HepG2 (cell line): ENCODE data around the gene FAM229A. TPM values are rescaled to one million over a fixed set of nuclear protein-coding genes. Genes with fewer than 3 reads are reported as not detected.
A peak's percentile ranks its signal among the peaks of the same experiment; 100 is the strongest.

Source experiments
- CHCHD3 ChIP-seq: sonication (generic); formaldehyde crosslinking; IDR thresholded peaks from 2 replicates; pipeline ENCODE4 v1.8.0; 2022; ENCODE audit warnings: mild to moderate bottlenecking, missing genetic modification reagents, moderate library complexity
- CTCF ChIP-seq: sonication (generic); formaldehyde crosslinking; IDR thresholded peaks from 2 replicates; pipeline ENCODE4 v1.5.0; 2020; ENCODE audit warnings: mild to moderate bottlenecking, missing genetic modification reagents, moderate library complexity
- HOXA3 ChIP-seq: sonication (generic); formaldehyde crosslinking; IDR thresholded peaks from 2 replicates; pipeline ENCODE4 v1.5.0; 2020; ENCODE audit warnings: missing genetic modification reagents
- IKZF5 ChIP-seq: IDR thresholded peaks from 2 replicates; pipeline ENCODE4 v1.6.1; 2018; ENCODE audit warnings: missing genetic modification reagents, mild to moderate bottlenecking, missing compliant biosample characterization
- KDM3A ChIP-seq: IDR thresholded peaks from 2 replicates; pipeline ENCODE4 v1.6.1; 2018; ENCODE audit warnings: low read depth, missing compliant biosample characterization
- SALL1 ChIP-seq: sonication (generic); formaldehyde crosslinking; IDR thresholded peaks from 2 replicates; pipeline ENCODE4 v1.8.0; 2022; ENCODE audit warnings: mild to moderate bottlenecking, missing genetic modification reagents
- SMAD3 ChIP-seq: sonication (generic); formaldehyde crosslinking; IDR thresholded peaks from 2 replicates; pipeline ENCODE4 v1.4.0; 2020; ENCODE audit warnings: missing genetic modification reagents
- SP4 ChIP-seq: sonication (generic); formaldehyde crosslinking; IDR thresholded peaks from 2 replicates; pipeline ENCODE4 v1.8.1; 2023; ENCODE audit warnings: mild to moderate bottlenecking, missing genetic modification reagents
- U2AF2 ChIP-seq: fragments of 200-400 bp; formaldehyde crosslinking; IDR thresholded peaks from 2 replicates; pipeline ENCODE4 v1.6.1; 2017; ENCODE audit warnings: low read depth, mild to moderate bottlenecking, low read length
- XRCC5 ChIP-seq: fragments of 200-400 bp; formaldehyde crosslinking; optimal IDR thresholded peaks from 2 replicates; pipeline ENCODE3; 2017; ENCODE audit warnings: mild to moderate bottlenecking, low read length
- ZFP36L1 ChIP-seq: sonication (generic); formaldehyde crosslinking; IDR thresholded peaks from 2 replicates; pipeline ENCODE4 v1.8.0; 2022; ENCODE audit warnings: mild to moderate bottlenecking, missing genetic modification reagents, moderate library complexity
- ZGPAT ChIP-seq: IDR thresholded peaks from 2 replicates; pipeline ENCODE4 v1.6.1; 2016; ENCODE audit warnings: mild to moderate bottlenecking
- ZKSCAN8 ChIP-seq: IDR thresholded peaks from 2 replicates; pipeline ENCODE4 v1.6.1; 2016; ENCODE audit warnings: borderline replicate concordance, missing genetic modification reagents, missing compliant biosample characterization
- ZMYM4 ChIP-seq: sonication (generic); formaldehyde crosslinking; IDR thresholded peaks from 2 replicates; pipeline ENCODE4 v1.8.1; 2023; ENCODE audit warnings: mild to moderate bottlenecking, missing genetic modification reagents
- ZNF274 ChIP-seq: sonication (generic); formaldehyde crosslinking; IDR thresholded peaks from 2 replicates; pipeline ENCODE4 v1.5.1; 2020; ENCODE audit warnings: mild to moderate bottlenecking, missing genetic modification reagents
- ZNF468 ChIP-seq: sonication (generic); formaldehyde crosslinking; IDR thresholded peaks from 2 replicates; pipeline ENCODE4 v1.8.0; 2022; ENCODE audit warnings: mild to moderate bottlenecking, moderate library complexity, missing genetic modification reagents
- ZNF501 ChIP-seq: sonication (generic); formaldehyde crosslinking; IDR thresholded peaks from 2 replicates; pipeline ENCODE4 v1.5.1; 2020; ENCODE audit warnings: mild to moderate bottlenecking, moderate library complexity, missing genetic modification reagents
- ZNF574 ChIP-seq: sonication (generic); formaldehyde crosslinking; IDR thresholded peaks from 2 replicates; pipeline ENCODE4 v1.4.0; 2020; ENCODE audit warnings: missing genetic modification reagents
- ZNF580 ChIP-seq: IDR thresholded peaks from 2 replicates; pipeline ENCODE4 v1.6.1; 2016; ENCODE audit warnings: low read depth, borderline replicate concordance
- polyA plus RNA-seq, 8 experiments: library from polyadenylated mRNA; depleted of rRNA in 3 of 8; stranded (reverse) in 7 of 8; unstranded in 1 of 8; fragments of >200 nt; fragmentation: Illumina TruSeq in 4 of 8; extraction: Trizol in 4 of 8; gene quantifications; 2 replicates each; pipeline versions ENCODE4 v1.2.1 to v1.2.3, GENCODE V29; 2011 to 2016; ENCODE audit warnings: low read depth in 4 of 8, missing spikeins in 1 of 8, mixed read lengths in 1 of 8; ENCODE audit not compliant: insufficient read depth in 1 of 8
- total RNA-seq, 5 experiments: library from RNA; depleted of rRNA; stranded (reverse); fragments of >200 nt; fragmentation: Illumina TruSeq; extraction: Trizol; gene quantifications; 2 replicates each; pipeline ENCODE4 v1.2.3, GENCODE V29; 2016; ENCODE audit warnings: low read depth in 1 of 5

Gene FAM229A
- total and polyA plus RNA-seq, 2 of the 13 experiments (the other 11 are each of a cell fraction or from before 2014, with no cell fraction given): 3.2 to 17.6 TPM

GRCh38 chr1:32400876-32401631 is 38.8 kb upstream of the FAM229A start (continued):
- TF ChIP-seq ZNF580 (CRISPR knock-in tag) (peak; percentile 55; the same call in 1 of the 2 replicates), ZGPAT (0 out of 2 replicates have a peak, but pooled peaks have one; percentile 46), ZNF501 (CRISPR knock-in tag) (peak; percentile 71; the same call in 1 of the 2 replicates), SMAD3 (CRISPR knock-in tag) (0 out of 2 replicates have a peak, but pooled peaks have one; percentile 33), ZNF274 (CRISPR knock-in tag) (0 out of 2 replicates have a peak, but pooled peaks have one; percentile 28), SALL1 (CRISPR knock-in tag) (peak; percentile 24; the same call in 1 of the 2 replicates), HOXA3 (CRISPR knock-in tag) (no peak), ZMYM4 (CRISPR knock-in tag) (0 out of 2 replicates have a peak, but pooled peaks have one; percentile 34), SP4 (CRISPR knock-in tag) (0 out of 2 replicates have a peak, but pooled peaks have one; percentile 12), U2AF2 (no peak), KDM3A (CRISPR knock-in tag) (0 out of 2 replicates have a peak, but pooled peaks have one; percentile 55), XRCC5 (peak; percentile 84), ZFP36L1 (0 out of 2 replicates have a peak, but pooled peaks have one; percentile 24), ZNF468 (CRISPR knock-in tag) (no peak), CTCF (CRISPR knock-in tag) (peak; percentile 89), ZNF574 (CRISPR knock-in tag) (peak; percentile 67), IKZF5 (CRISPR knock-in tag) (peak; percentile 32; the same call in 1 of the 2 replicates), ZKSCAN8 (CRISPR knock-in tag) (no peak), CHCHD3 (CRISPR knock-in tag) (no peak)
